GM19452 (cell line): ENCODE data around the gene NR5A1.

Source experiments
- ATAC-seq: cut with Tn5 transposase; IDR thresholded peaks from one replicate; pipeline ENCODE4 v1.9.1; 2021; ENCODE audit not compliant: unreplicated experiment

NR5A1 gene

GRCh38 chr9:124467410-124468060, 39.7 kb downstream of the NR5A1 start:
- ATAC-seq = no peak

- ATAC-seq = no peak
Measured at GRCh38 chr9:124465736-124466135, 41.5 kb downstream of the NR5A1 start.

- ATAC-seq = no peak
Measured at GRCh38 chr9:124462739-124463138, 44.5 kb downstream of the NR5A1 start.

DNA sequence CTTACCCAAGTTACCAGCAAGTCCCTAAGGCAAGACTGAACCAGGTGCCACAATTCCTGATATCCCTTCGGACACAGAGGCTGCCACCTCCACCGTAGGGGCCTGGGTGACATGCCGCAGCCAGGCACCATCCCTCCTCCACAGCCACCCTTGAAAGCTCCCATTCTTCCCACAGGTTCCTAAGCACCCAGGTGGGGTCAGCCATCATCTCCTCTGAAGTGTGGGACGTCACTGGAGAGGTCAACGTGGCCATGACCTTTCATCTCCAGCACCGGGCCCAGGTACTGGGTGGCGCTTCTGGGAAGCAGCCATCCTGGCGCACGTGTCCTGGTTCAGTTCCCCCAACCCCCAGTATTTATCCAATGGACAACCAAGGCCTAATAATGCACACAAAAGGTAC, 48.8 kb downstream of the NR5A1 start:
- ATAC-seq = no peak

DNA sequence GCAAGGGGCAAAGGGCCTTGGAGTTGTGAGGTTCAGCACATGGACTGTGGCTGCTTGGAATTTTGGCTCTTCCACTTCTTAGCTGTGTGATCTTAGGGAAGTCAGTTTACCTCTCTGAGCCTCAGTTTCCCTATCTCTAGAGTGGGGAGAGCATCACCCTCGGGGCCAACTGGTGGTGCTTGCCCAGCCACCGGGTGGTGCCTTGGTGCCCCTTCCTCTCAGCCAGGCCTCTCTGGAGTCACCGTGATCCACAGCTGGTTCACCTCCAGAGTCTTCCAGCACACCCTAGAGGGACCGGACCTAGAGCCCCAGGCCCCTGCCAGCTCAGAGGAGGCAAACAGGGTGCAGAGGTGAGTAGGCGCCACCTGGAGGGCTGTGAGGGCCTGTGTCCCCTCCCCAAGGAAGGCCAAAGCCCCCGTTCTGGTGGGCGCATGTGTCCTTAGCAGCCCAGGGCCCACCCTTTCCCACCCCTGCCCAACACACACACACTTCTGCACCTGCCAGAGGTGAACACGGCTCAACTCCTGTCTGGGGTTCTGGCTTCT, 49.2 kb downstream of the NR5A1 start:
- no peak for ATAC-seq

- ATAC-seq = no peak
Measured at GRCh38 chr9:124457079-124457886, 49.9 kb downstream of the NR5A1 start.

DNA sequence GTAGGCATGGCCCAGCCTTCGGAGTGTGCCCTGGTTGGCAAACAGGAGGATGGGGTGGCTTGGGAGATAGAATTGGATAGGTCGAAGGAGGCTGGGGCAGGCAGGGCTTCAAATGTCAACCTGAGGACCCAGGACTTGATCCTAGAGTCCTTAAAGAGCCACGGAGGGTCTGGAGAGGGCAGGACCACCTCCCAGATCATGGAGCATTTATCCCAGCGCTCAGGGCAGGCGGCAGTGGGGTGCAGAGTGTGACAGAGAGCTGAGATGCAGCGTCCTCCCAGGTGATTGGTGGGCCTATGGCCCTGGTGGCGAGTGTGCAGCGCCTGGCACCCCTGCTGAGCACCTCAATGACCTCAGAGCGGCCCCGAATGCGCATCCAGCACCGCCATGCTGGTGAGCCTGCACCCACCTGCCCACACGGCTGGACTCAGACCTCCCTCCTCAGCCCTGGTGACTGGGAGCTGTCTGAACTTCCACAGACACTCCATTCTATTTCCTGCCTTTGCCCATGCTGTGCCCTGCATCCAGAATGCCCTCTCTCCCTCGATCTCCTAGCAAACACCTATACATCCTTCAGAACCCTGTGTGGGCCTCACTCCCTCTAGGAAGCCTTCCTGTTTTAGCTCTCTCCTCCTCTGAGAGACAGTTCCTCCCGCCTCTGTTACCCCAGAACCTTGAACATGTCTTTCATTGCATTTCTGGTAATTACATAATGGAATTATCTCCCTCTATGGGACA, 50.7 kb downstream of the NR5A1 start:
- ATAC-seq = no peak

- ATAC-seq = no peak
Measured at GRCh38 chr9:124455820-124456219, 51.4 kb downstream of the NR5A1 start.

GRCh38 chr9:124454791-124455443, 52.3 kb downstream of the NR5A1 start:
- no peak for ATAC-seq

GRCh38 chr9:124454296-124454695, 52.9 kb downstream of the NR5A1 start:
- ATAC-seq = no peak

GRCh38 chr9:124453586-124454191, 53.5 kb downstream of the NR5A1 start:
- no peak for ATAC-seq

GRCh38 chr9:124452841-124453585, 54.2 kb downstream of the NR5A1 start:
- ATAC-seq = no peak

DNA sequence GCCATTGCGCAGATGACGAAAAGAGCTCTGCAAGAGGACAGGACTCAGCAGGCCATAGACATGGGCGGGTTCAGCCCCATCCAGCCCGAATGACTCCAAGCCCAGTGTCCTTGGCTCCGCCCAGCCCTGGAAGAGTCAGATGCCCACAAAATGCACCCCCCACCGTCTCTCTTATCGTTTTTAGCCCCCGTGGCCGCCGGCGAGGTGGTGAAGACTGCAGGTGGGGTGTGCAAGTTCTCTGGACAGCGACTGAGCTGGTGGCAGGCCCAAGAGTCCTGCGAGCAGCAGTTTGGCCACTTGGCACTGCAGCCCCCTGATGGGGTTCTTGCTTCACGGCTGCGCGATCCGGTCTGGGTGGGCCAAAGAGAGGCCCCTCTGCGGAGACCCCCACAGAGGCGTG, 54.9 kb downstream of the NR5A1 start:
- ATAC-seq = no peak

- ATAC-seq = no peak
Measured at GRCh38 chr9:124450931-124451661, 56.1 kb downstream of the NR5A1 start.

DNA sequence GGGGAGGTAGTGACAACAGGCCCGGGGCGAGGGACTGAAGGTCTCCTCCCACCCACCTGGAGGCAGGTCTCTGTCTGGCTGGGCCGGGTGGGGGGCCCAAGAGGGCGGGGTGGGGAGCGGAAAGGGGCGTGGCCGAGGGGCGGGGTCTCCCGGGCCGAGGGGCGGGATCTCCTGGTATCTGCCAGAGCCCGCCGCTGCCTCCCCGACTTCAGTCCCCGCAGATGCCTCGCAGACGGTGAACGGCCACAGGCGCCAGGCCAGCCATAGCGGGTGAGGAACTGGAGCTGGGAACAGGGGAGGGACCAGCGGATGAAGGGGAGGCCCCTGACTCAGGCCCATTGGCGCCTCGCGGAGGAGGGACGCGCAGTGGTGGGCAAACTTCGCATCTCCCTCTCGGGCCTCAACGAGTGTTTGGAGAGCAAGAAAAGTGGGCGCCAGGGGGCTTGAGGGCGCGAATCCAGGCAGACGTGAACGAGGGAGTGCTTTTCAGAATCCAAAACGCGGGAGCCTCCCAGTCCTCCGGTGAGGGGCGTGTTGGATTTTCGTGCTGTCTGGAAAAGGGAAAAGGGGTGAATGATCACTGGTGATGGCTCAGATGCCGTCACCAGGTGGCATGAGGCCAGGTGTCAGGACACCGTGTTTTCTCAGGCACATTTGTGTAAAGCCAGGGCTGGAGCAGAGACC, 56.8 kb downstream of the NR5A1 start, which contains the start of gene ADGRD2:
Gene ADGRD2 (plus strand): TSS at position 211 of the 684 bp plus-strand sequence. CDS start 1,216 bp downstream, outside the sequence.
- no peak for ATAC-seq

GRCh38 chr9:124449381-124450151, 57.6 kb downstream of the NR5A1 start:
- ATAC-seq = no peak

- ATAC-seq = no peak
Measured at GRCh38 chr9:124448019-124448418, 59.2 kb downstream of the NR5A1 start.

DNA sequence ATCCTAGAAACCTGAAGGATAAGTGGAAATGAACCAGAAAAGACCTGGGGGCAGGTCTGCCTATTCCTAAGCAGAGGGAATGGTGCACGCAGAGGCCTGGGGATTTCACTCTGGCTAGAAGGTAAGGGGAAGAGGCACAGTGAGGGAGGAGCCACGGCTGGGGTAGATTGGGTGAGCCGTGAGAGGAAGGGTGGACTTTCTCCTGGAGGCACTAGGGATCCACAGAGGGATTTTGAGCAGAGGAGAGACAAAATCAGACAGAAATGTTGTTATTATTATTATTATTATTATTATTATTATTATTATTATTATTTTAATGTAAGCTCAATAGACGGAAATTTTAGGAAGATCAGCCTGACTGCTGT, 59.9 kb downstream of the NR5A1 start:
- ATAC-seq = no peak
